Subcutaneous adipose tissue (tissue), 4 donors: ENCODE results near the gene TRIM36. TPM values are rescaled to one million over a fixed set of nuclear protein-coding genes. Genes with fewer than 3 reads are reported as not detected.

Experiments
- CTCF ChIP-seq: fragments of 450-650 bp; IDR thresholded peaks from one replicate; pipeline ENCODE4 v1.5.1; 2016; ENCODE audit warnings: low read depth, mild to moderate bottlenecking, control low read depth, antibody characterized with exemption, moderate library complexity
- total RNA-seq, 4 donors: library from RNA; depleted of rRNA; stranded (reverse); fragments of >200 nt; gene quantifications; one replicate each; pipeline ENCODE4 v1.1.0, GENCODE V29; 2016

TRIM36 gene
- total RNA-seq, 4 donors from 2014 or later = 0.44 to 2.2 (median 0.98) TPM; not detected in 1

GRCh38 chr5:115180165-115180709 lies 10.5 kb upstream of the TRIM36 start:
- no peak for TF ChIP-seq CTCF

- no peak for TF ChIP-seq CTCF
Observed at GRCh38 chr5:115179394-115180164, 9.9 kb upstream of the TRIM36 start.

- no peak for TF ChIP-seq CTCF
Observed at GRCh38 chr5:115179030-115179393, 9.3 kb upstream of the TRIM36 start.

GRCh38 chr5:115170929-115171510 lies 1.3 kb upstream of the TRIM36 start:
- no peak for TF ChIP-seq CTCF

- TF ChIP-seq CTCF = no peak
Observed at GRCh38 chr5:115170134-115170928, 623 bp upstream of the TRIM36 start.

GRCh38 chr5:115168829-115169486 lies 750 bp downstream of the TRIM36 start:
- TF ChIP-seq CTCF = no peak
